HCT116 (cell line): Measurements from ENCODE around the gene POLN. TPM values are rescaled to one million over a fixed set of nuclear protein-coding genes. Genes with fewer than 3 reads are reported as not detected.

Source experiments
- ATAC-seq: fragments of 200-7000 bp; cut with Tn5 transposase; 2 replicates; pipeline ENCODE4 v1.9.1; 2020; ENCODE audit warnings: mild to moderate bottlenecking, moderate library complexity
- BruUV-seq: library from RNA; stranded (reverse); fragments of 400-500 nt; replicated peaks from 2 replicates; lab custom pipeline; 2021; lab: Mats Ljungman, UMichigan
- CTCF ChIA-PET: fragments of 300-600 bp; sonication (Branson Sonifier 250); formaldehyde crosslinking; loops from one replicate; lab custom pipeline; 2021; ENCODE audit warnings: antibody characterized with exemption; lab: Charles Lee
- POLR2A ChIA-PET: fragments of 300-600, 350-600 bp; sonication (Branson Sonifier 250); formaldehyde crosslinking; loops from one replicate; lab custom pipeline; 2021; ENCODE audit warnings: antibody characterized with exemption; lab: Charles Lee
- RAD21 ChIA-PET, 2 experiments: fragments of 300-600 bp; sonication (Branson Sonifier 250); formaldehyde crosslinking; loops; one replicate each; lab custom pipeline; 2023; ENCODE audit warnings: low total read pairs in 2 of 2; ENCODE audit not compliant: uncharacterized antibody in 2 of 2, unreplicated experiment in 2 of 2, low non-redundant PET in 1 of 2; lab: Charles Lee
- DNase-seq: peaks from one replicate; pipeline ENCODE4 v3.0.0-alpha.2; 2010; ENCODE audit warnings: low read depth, low spot score
- H2AFZ ChIP-seq: fragments of 200-600 bp; shearing (Covaris generic), sonication (generic); 2 replicates; pipeline ENCODE4 v1.6.1; 2017; ENCODE audit warnings: low read depth, mixed run types, mixed read lengths, antibody characterized with exemption, low read length; ENCODE audit not compliant: poor library complexity, severe bottlenecking
- H3K27ac ChIP-seq: 2 replicates; pipeline ENCODE4 v1.5.1; 2012; ENCODE audit warnings: low read depth, low read length
- H3K27me3 ChIP-seq: fragments of 200-600 bp; sonication (generic); 2 replicates; pipeline ENCODE4 v1.6.1; 2016; ENCODE audit warnings: mixed run types, low read length, mixed read lengths; ENCODE audit not compliant: insufficient read depth
- H3K36me3 ChIP-seq, 2 experiments: fragments of 200-500 bp in 1 of 2; fragments of 200-600 bp in 1 of 2; sonication (Bioruptor generic) in 1 of 2; sonication (generic) in 1 of 2; 2 replicates each; pipeline versions ENCODE4 v1.5.1 to v1.6.1; 2014 to 2016; ENCODE audit warnings: low read length in 2 of 2, inconsistent platforms in 1 of 2, mixed read lengths in 1 of 2, mixed run types in 1 of 2; ENCODE audit not compliant: insufficient read depth in 2 of 2, control insufficient read depth in 1 of 2
- H3K4me1 ChIP-seq, 2 experiments: fragments of 200-600 bp in 1 of 2; sonication (generic) in 1 of 2; 2 replicates each; pipeline versions ENCODE4 v1.5.1 to v1.6.1; 2012 to 2017; ENCODE audit warnings: low read length in 2 of 2, inconsistent platforms in 1 of 2, mild to moderate bottlenecking in 1 of 2, mixed read lengths in 1 of 2, mixed run types in 1 of 2, moderate library complexity in 1 of 2; ENCODE audit not compliant: insufficient read depth in 2 of 2, control insufficient read depth in 1 of 2
- H3K4me2 ChIP-seq: fragments of 200-600 bp; sonication (generic); 2 replicates; pipeline ENCODE4 v1.6.1; 2017; ENCODE audit warnings: mixed run types, low read length, mixed read lengths
- H3K4me3 ChIP-seq, 2 experiments: fragments of 200-600 bp in 1 of 2; sonication (generic) in 1 of 2; replicated peaks in 1 of 2; 2 replicates each; pipeline ENCODE4 v1.5.1; 2011 to 2016; ENCODE audit warnings: low read length in 2 of 2, control low read depth in 1 of 2, low read depth in 1 of 2, mild to moderate bottlenecking in 1 of 2, mixed read lengths in 1 of 2, mixed run types in 1 of 2
- H3K79me2 ChIP-seq: fragments of 200-600 bp; sonication (generic); 2 replicates; pipeline ENCODE4 v1.6.1; 2017; ENCODE audit warnings: mild to moderate bottlenecking, mixed run types, low read length, moderate library complexity, mixed read lengths; ENCODE audit not compliant: insufficient read depth
- H3K9ac ChIP-seq: fragments of 200-600 bp; sonication (generic); 2 replicates; pipeline ENCODE4 v1.6.1; 2016; ENCODE audit warnings: low read length, mixed read lengths
- H3K9me2 ChIP-seq: fragments of 200-600 bp; sonication (generic), shearing (Covaris generic); 2 replicates; pipeline ENCODE4 v1.6.1; 2017; ENCODE audit warnings: mixed run types, mild to moderate bottlenecking, moderate library complexity; ENCODE audit not compliant: insufficient read depth
- H3K9me3 ChIP-seq, 2 experiments: fragments of 200-500 bp in 1 of 2; fragments of 200-600 bp in 1 of 2; sonication (Bioruptor generic) in 1 of 2; sonication (generic) in 1 of 2; 2 replicates each; pipeline ENCODE4 v1.6.1; 2014 to 2017; ENCODE audit warnings: low read length in 2 of 2, mixed read lengths in 2 of 2, inconsistent platforms in 1 of 2, low read depth in 1 of 2, mild to moderate bottlenecking in 1 of 2, mixed run types in 1 of 2, moderate library complexity in 1 of 2; ENCODE audit not compliant: control insufficient read depth in 1 of 2, insufficient read depth in 1 of 2
- H4K20me1 ChIP-seq: fragments of 200-600 bp; sonication (generic), shearing (Covaris generic); 2 replicates; pipeline ENCODE4 v1.6.1; 2017; ENCODE audit warnings: mixed run types, mild to moderate bottlenecking, moderate library complexity; ENCODE audit not compliant: insufficient read depth
- ATF3 ChIP-seq: IDR thresholded peaks from 2 replicates; pipeline ENCODE4 v1.6.1; 2012
- CEBPB ChIP-seq: IDR thresholded peaks from 2 replicates; pipeline ENCODE4 v1.6.1; 2012; ENCODE audit warnings: low read depth
- CTCF ChIP-seq, 3 experiments: fragments of 200-600 bp in 1 of 3; sonication (generic) in 1 of 3; IDR thresholded peaks in 2 of 3; conservative IDR thresholded peaks in 1 of 3; 2 replicates each; pipeline ENCODE4 v1.5.1; 2012 to 2017; ENCODE audit warnings: low read depth in 2 of 3, low read length in 2 of 3, antibody characterized with exemption in 1 of 3, borderline replicate concordance in 1 of 3, control low read depth in 1 of 3, mild to moderate bottlenecking in 1 of 3, mixed read lengths in 1 of 3, mixed run types in 1 of 3, moderate library complexity in 1 of 3; ENCODE audit not compliant: insufficient read depth in 1 of 3
- EGR1 ChIP-seq: IDR thresholded peaks from 2 replicates; pipeline ENCODE4 v1.6.1; 2012; ENCODE audit warnings: low read depth
- ELF1 ChIP-seq: IDR thresholded peaks from 2 replicates; pipeline ENCODE4 v1.6.1; 2012; ENCODE audit warnings: low read depth, borderline replicate concordance
- EZH2 ChIP-seq: fragments of 200-600 bp; sonication (generic); IDR thresholded peaks from 2 replicates; pipeline ENCODE4 v1.6.1; 2017; ENCODE audit warnings: antibody characterized with exemption, mixed run types
- EZH2phosphoT487 ChIP-seq: fragments of 200-600 bp; IDR thresholded peaks from 2 replicates; pipeline ENCODE4 v1.6.1; 2018; ENCODE audit warnings: antibody characterized with exemption, borderline replicate concordance
- FOSL1 ChIP-seq: IDR thresholded peaks from 2 replicates; pipeline ENCODE4 v1.6.1; 2012; ENCODE audit warnings: low read depth
- JUND ChIP-seq: IDR thresholded peaks from 2 replicates; pipeline ENCODE4 v1.6.1; 2012
- MAX ChIP-seq: IDR thresholded peaks from 2 replicates; pipeline ENCODE4 v1.6.1; 2012
- POLR2A ChIP-seq: IDR thresholded peaks from 2 replicates; pipeline ENCODE4 v1.7.0; 2011; ENCODE audit warnings: borderline replicate concordance; ENCODE audit not compliant: insufficient read depth, insufficient read length; ENCODE audit errors: extremely low read depth
- POLR2AphosphoS5 ChIP-seq: IDR thresholded peaks from 2 replicates; pipeline ENCODE4 v1.6.1; 2011; ENCODE audit warnings: mild to moderate bottlenecking, low read depth, low read length, moderate library complexity
- RAD21 ChIP-seq: IDR thresholded peaks from 2 replicates; pipeline ENCODE4 v1.6.1; 2012; ENCODE audit warnings: low read depth, mild to moderate bottlenecking
- REST ChIP-seq: IDR thresholded peaks from 2 replicates; pipeline ENCODE4 v1.6.1; 2012; ENCODE audit warnings: low read depth
- SIN3A ChIP-seq: IDR thresholded peaks from 2 replicates; pipeline ENCODE4 v1.6.1; 2012; ENCODE audit warnings: low read depth
- SRF ChIP-seq: IDR thresholded peaks from 2 replicates; pipeline ENCODE4 v1.6.1; 2012; ENCODE audit warnings: low read depth
- TCF7L2 ChIP-seq: IDR thresholded peaks from 2 replicates; pipeline ENCODE4 v1.7.0; 2011; ENCODE audit warnings: borderline replicate concordance, inconsistent platforms; ENCODE audit not compliant: insufficient read depth, insufficient read length; ENCODE audit errors: extremely low read depth
- ZBTB33 ChIP-seq: IDR thresholded peaks from 2 replicates; pipeline ENCODE4 v1.6.1; 2011; ENCODE audit warnings: mild to moderate bottlenecking, low read length, moderate library complexity; ENCODE audit not compliant: insufficient replicate concordance; ENCODE audit errors: extremely low read depth
- ZFX ChIP-seq: fragments of 450-650 bp; IDR thresholded peaks from 2 replicates; pipeline ENCODE4 v1.6.1; 2017
- ZNF274 ChIP-seq: fragments of 200-500 bp; sonication (Bioruptor generic); IDR thresholded peaks from 2 replicates; pipeline ENCODE4 v1.6.1; 2014; ENCODE audit warnings: mild to moderate bottlenecking, low read depth, low read length, inconsistent platforms
- intact Hi-C: fragments of 100-400 bp; cut with micrococcal nuclease; formaldehyde crosslinking; loops from 2 replicates; pipeline ENCODE4 v1.10.0; 2022
- total RNA-seq: library from RNA; stranded (reverse); gene quantifications from one replicate; pipeline ENCODE4 v1.2.1, GENCODE V29; 2021; ENCODE audit not compliant: unreplicated experiment

Gene POLN
- total RNA-seq, 1 experiment from 2014 or later = 3.1 TPM

GRCh38 chr4:2284161-2284933, 42.4 kb upstream of the POLN start:
- no peaks in the 10 kb centered on the region for H3K79me2 ChIP-seq
- H3K27ac ChIP-seq = no peak overlapping the region
- no peaks in the 10 kb centered on the region for H4K20me1 ChIP-seq
- no peak for ATAC-seq
- H3K9me3 ChIP-seq = no peaks in the 10 kb centered on the region
- H3K36me3 ChIP-seq = no peaks in the 10 kb centered on the region
- POLR2A ChIA-PET = no interaction called here
- H3K9ac ChIP-seq = no peak overlapping the region
- no peaks in the 10 kb centered on the region for H3K27me3 ChIP-seq
- H3K4me3 ChIP-seq = no peak overlapping the region
- TF ChIP-seq POLR2A (no peak), EZH2 (no peak), EGR1 (no peak), SIN3A (no peak), SRF (no peak), MAX (no peak), FOSL1 (no peak), ZFX (no peak), ZNF274 (no peak), ELF1 (no peak), REST (no peak), ATF3 (no peak), CEBPB (no peak), POLR2AphosphoS5 (no peak), RAD21 (no peak), CTCF (IDR thresholded peaks at IDR 0.05 in 2 of 3, conservative IDR thresholded peaks at IDR 0.05 in 1 of 3; ENCODE audit: borderline replicate concordance in 1 of 3, insufficient read depth in 1 of 3, low read depth in 2 of 3, low read length in 2 of 3) (no peak), ZBTB33 (no peak), JUND (no peak), TCF7L2 (no peak), EZH2phosphoT487 (no peak)
- intact Hi-C loops = no loop called here
- H3K4me2 ChIP-seq = no peak overlapping the region
- peaks cover 0 to 9% of the 10 kb centered on the region in 2 experiments; a peak in 2 of 4 replicates for H3K4me1 ChIP-seq
- CTCF ChIA-PET = no interaction called here
- no peaks in the 10 kb centered on the region for H3K9me2 ChIP-seq
- no peak overlapping the region for H2AFZ ChIP-seq
- DNase-seq = no peak
- no TSS peak for BruUV-seq
- RAD21 ChIA-PET = no interaction called here
